NCI-H748 (cell line): Measurements from ENCODE around the gene CEP126.

Experiments
- DNase-seq: peaks from one replicate; lab custom pipeline; 2025; ENCODE audit not compliant: unreplicated experiment; lab: John Stamatoyannopoulos, UW

CEP126 gene

GRCh38 chr11:101914738-101915426, at the start of gene CEP126:
Gene CEP126, plus strand, starts transcription at chr11:101915010. Its CDS starts 275 bp downstream, at chr11:101915285.
- peak; percentile 94 for DNase-seq

GRCh38 chr11:101866619-101867491, 48.0 kb upstream of the CEP126 start:
- peak; percentile 23 for DNase-seq

- no peak for DNase-seq
These were observed 46.9 kb upstream of the CEP126 start for GRCh38 chr11:101867951-101868350.

GRCh38 chr11:101870510-101870909, 44.3 kb upstream of the CEP126 start:
- DNase-seq = no peak

GRCh38 chr11:101872171-101872882, 42.5 kb upstream of the CEP126 start:
- no peak for DNase-seq

GRCh38 chr11:101880222-101880621, 34.6 kb upstream of the CEP126 start:
- DNase-seq = peak; percentile 60

GRCh38 chr11:101881586-101881985, 33.2 kb upstream of the CEP126 start:
- no peak for DNase-seq

GRCh38 chr11:101885631-101886030, 29.2 kb upstream of the CEP126 start:
- DNase-seq = no peak

GRCh38 chr11:101889767-101890166, 25.0 kb upstream of the CEP126 start:
- no peak for DNase-seq

GRCh38 chr11:101894505-101894904, 20.3 kb upstream of the CEP126 start:
- DNase-seq = no peak

GRCh38 chr11:101907815-101908214, 7.0 kb upstream of the CEP126 start:
- DNase-seq = no peak

GRCh38 chr11:101909087-101909486, 5.7 kb upstream of the CEP126 start:
- DNase-seq = no peak

- DNase-seq = no peak
These were observed 2.0 kb upstream of the CEP126 start for GRCh38 chr11:101912823-101913284.

GRCh38 chr11:101913656-101914055, 1.2 kb upstream of the CEP126 start:
- DNase-seq = no peak

- DNase-seq = peak; percentile 40
These were observed 471 bp upstream of the CEP126 start for GRCh38 chr11:101914341-101914737.

GRCh38 chr11:101915791-101916291, 1.0 kb downstream of the CEP126 start:
- peak; percentile 56 for DNase-seq

GRCh38 chr11:101916422-101916821, 1.6 kb downstream of the CEP126 start, which contains the start of gene ANGPTL5:
Gene ANGPTL5, minus strand, starts transcription at chr11:101916522. Its CDS starts 8,613 bp downstream, at chr11:101907909.
- DNase-seq = no peak

- no peak for DNase-seq
These were observed 2.4 kb downstream of the CEP126 start for GRCh38 chr11:101917226-101917625.

- DNase-seq = no peak
These were observed 6.2 kb downstream of the CEP126 start for GRCh38 chr11:101920992-101921391.

- DNase-seq = no peak
These were observed 8.7 kb downstream of the CEP126 start for GRCh38 chr11:101923554-101923953.

- no peak for DNase-seq
These were observed 14.6 kb downstream of the CEP126 start for GRCh38 chr11:101929294-101929915.
